PC-3 (cell line): Measurements from ENCODE around the gene FAF2. TPM values are rescaled to one million over a fixed set of nuclear protein-coding genes. Genes with fewer than 3 reads are reported as not detected.
A peak's percentile ranks its signal among the peaks of the same experiment; 100 is the strongest.

ENCODE experiments used
- ATAC-seq: fragments of 200-7000 bp; cut with Tn5 transposase; 2 replicates; pipeline ENCODE4 v1.9.1; 2020; ENCODE audit warnings: mild to moderate bottlenecking, moderate library complexity
- Bru-seq: library from RNA; stranded (reverse); fragments of 400-500 nt; gene quantifications from one replicate; lab custom pipeline; 2021; lab: Mats Ljungman, UMichigan
- BruChase-seq, 2 experiments: library from RNA; stranded (reverse); fragments of 400-500 nt; gene quantifications; one replicate each; lab custom pipeline; 2021; lab: Mats Ljungman, UMichigan
- BruUV-seq: library from RNA; stranded (reverse); fragments of 400-500 nt; replicated peaks from 2 replicates; lab custom pipeline; 2021; lab: Mats Ljungman, UMichigan
- CTCF ChIA-PET: fragments of 300-600 bp; sonication (Branson Sonifier 250); formaldehyde crosslinking; loops from one replicate; lab custom pipeline; 2022; ENCODE audit warnings: antibody characterized with exemption; lab: Charles Lee
- POLR2A ChIA-PET: fragments of 300-600 bp; sonication (Branson Sonifier 250); formaldehyde crosslinking; loops from one replicate; lab custom pipeline; 2022; ENCODE audit warnings: antibody characterized with exemption; ENCODE audit not compliant: unreplicated experiment; lab: Charles Lee
- DNase-seq: peaks from one replicate; pipeline ENCODE4 v3.0.0-alpha.2; 2015
- H2AFZ ChIP-seq: fragments of 300-600 bp; sonication (generic); 2 replicates; pipeline ENCODE4 v1.6.0; 2016; ENCODE audit warnings: antibody characterized with exemption, low read length
- H3F3A ChIP-seq: fragments of 300-600 bp; sonication (generic); one replicate; pipeline ENCODE4 v1.6.0; 2017; ENCODE audit warnings: antibody characterized with exemption, low read length, control low read depth, mild to moderate bottlenecking; ENCODE audit not compliant: unreplicated experiment
- H3K27ac ChIP-seq: fragments of 300-600 bp; sonication (generic); 2 replicates; pipeline ENCODE4 v1.5.1; 2016; ENCODE audit warnings: mild to moderate bottlenecking, low read length
- H3K27me3 ChIP-seq: fragments of 300-600 bp; sonication (generic); 2 replicates; pipeline ENCODE4 v1.6.1; 2016; ENCODE audit warnings: low read length, mixed read lengths
- H3K36me3 ChIP-seq: fragments of 300-600 bp; sonication (generic); 2 replicates; pipeline ENCODE4 v1.6.1; 2016; ENCODE audit warnings: low read depth, mixed run types, low read length, mixed read lengths
- H3K4me1 ChIP-seq: fragments of 300-600 bp; sonication (generic); 2 replicates; pipeline ENCODE4 v1.5.1; 2016; ENCODE audit warnings: low read length; ENCODE audit not compliant: insufficient read depth
- H3K4me2 ChIP-seq: fragments of 300-600 bp; sonication (generic); 2 replicates; pipeline ENCODE4 v1.6.0; 2016; ENCODE audit warnings: low read length
- H3K4me3 ChIP-seq: fragments of 300-600 bp; sonication (generic); 2 replicates; pipeline ENCODE4 v1.5.1; 2016; ENCODE audit warnings: mild to moderate bottlenecking, low read length, mixed read lengths
- H3K79me2 ChIP-seq: fragments of 300-600 bp; sonication (generic); 2 replicates; pipeline ENCODE4 v1.6.1; 2017; ENCODE audit warnings: low read length, mixed read lengths
- H3K9ac ChIP-seq: fragments of 300-600 bp; sonication (generic); 2 replicates; pipeline ENCODE4 v1.6.0; 2016; ENCODE audit warnings: mild to moderate bottlenecking, low read length
- H3K9me2 ChIP-seq: fragments of 300-600 bp; sonication (generic); replicated peaks from 2 replicates; pipeline ENCODE4 v1.6.1; 2016; ENCODE audit warnings: mixed run types, low read length, mixed read lengths
- H3K9me3 ChIP-seq: fragments of 300-600 bp; sonication (generic); 2 replicates; pipeline ENCODE4 v1.6.1; 2016; ENCODE audit warnings: low read length, mixed read lengths
- H4K20me1 ChIP-seq: fragments of 300-600 bp; sonication (generic); 2 replicates; pipeline ENCODE4 v1.6.1; 2016; ENCODE audit warnings: low read length, mixed read lengths
- CTCF ChIP-seq: fragments of 300-600 bp; sonication (generic); conservative IDR thresholded peaks from 2 replicates; pipeline ENCODE4 v1.5.1; 2017; ENCODE audit warnings: antibody characterized with exemption, low read depth, mild to moderate bottlenecking, low read length
- EZH2 ChIP-seq: fragments of 300-600 bp; sonication (generic); IDR thresholded peaks from one replicate; pipeline ENCODE4 v1.6.1; 2017; ENCODE audit warnings: antibody characterized with exemption, mild to moderate bottlenecking, low read length; ENCODE audit not compliant: unreplicated experiment
- EZH2phosphoT487 ChIP-seq: fragments of 300-600 bp; sonication (generic); IDR thresholded peaks from 2 replicates; pipeline ENCODE4 v1.6.1; 2018; ENCODE audit warnings: mild to moderate bottlenecking, antibody characterized with exemption, low read length, borderline replicate concordance
- intact Hi-C: fragments of 100-400 bp; cut with micrococcal nuclease; formaldehyde crosslinking; loops from 2 replicates; pipeline ENCODE4 v1.9.0; 2023
- long read RNA-seq: library from polyadenylated mRNA; unstranded; transcript quantifications from one replicate; pipeline ENCODE4 v2.0.0, GENCODE V29; 2021; ENCODE audit not compliant: unreplicated experiment
- total RNA-seq: library from RNA; depleted of rRNA; stranded (reverse); fragments of >200 nt; gene quantifications from 2 replicates; pipeline ENCODE4 v1.2.3, GENCODE V29; 2014; rRNA removed

FAF2 gene
- total RNA-seq (51.4 TPM in 2 replicates), Bru-seq, nascent RNA (percentile 92 among the genes with signal in this experiment), BruChase-seq, experiment 1, labeled RNA remaining after a 6-hour chase (percentile 95 among the genes with signal in this experiment), BruChase-seq, experiment 2, labeled RNA remaining after a 2-hour chase (percentile 93 among the genes with signal in this experiment)
- long read RNA-seq, full-length matches to known transcripts, result 103 of 201 reads
- long read RNA-seq, partial matches to known transcripts, result 78 of 201 reads
- long read RNA-seq, other reads (novel, unspliced or antisense), result 20 of 201 reads

GRCh38 chr5:176447978-176448608 is at the start of gene FAF2:
Gene FAF2 (plus strand): TSS chr5:176448385. CDS start chr5:176448408, 23 bp downstream.
- ATAC-seq, result peak; percentile 94
- CTCF ChIA-PET, result interaction anchor here (0.5 to 1.2 kb wide), 11 partner anchors 11 to 1579 kb away, joined by 3 to 14 read pairs (median 5); partner anchors contain the start of genes GRK6 and RNF44
- H3K4me2 ChIP-seq, result peak within 1 kb of the TSS; percentile 94
- peaks cover 54% of the 10 kb centered on the region for H3K79me2 ChIP-seq
- peak; percentile 99 for DNase-seq
- no peak for TF ChIP-seq EZH2phosphoT487
- TF ChIP-seq CTCF, result peak; percentile 96
- POLR2A ChIA-PET, result interaction anchor here (0.6 to 1.0 kb wide), 6 partner anchors 9 to 199 kb away, joined by 3 to 9 read pairs (median 4); partner anchors contain the start of genes RNF44 and TSPAN17
- no peaks in the 10 kb centered on the region for H3K9me3 ChIP-seq
- H3F3A ChIP-seq, result no peaks in the 10 kb centered on the region
- H3K27me3 ChIP-seq, result no peaks in the 10 kb centered on the region
- peak within 1 kb of the TSS; percentile 88 for H3K4me3 ChIP-seq
- H4K20me1 ChIP-seq, result peaks cover 6% of the 10 kb centered on the region; the same call in 1 of the 2 replicates
- H3K4me1 ChIP-seq, result peaks cover 15% of the 10 kb centered on the region
- H3K36me3 ChIP-seq, result no peaks in the 10 kb centered on the region
- no TSS peak for BruUV-seq
- peak within 1 kb of the TSS; percentile 96 for H2AFZ ChIP-seq
- no peaks in the 10 kb centered on the region for H3K9me2 ChIP-seq
- peak within 1 kb of the TSS; percentile 97 for H3K9ac ChIP-seq
- intact Hi-C loops, result loop anchor here (1.0 to 2.0 kb wide), 5 partner anchors 9 to 89 kb away; partner anchors contain the start of genes CLTB, HIGD2A, NOP16 and RNF44
- H3K27ac ChIP-seq, result peak within 1 kb of the TSS; percentile 79

- DNase-seq, result peak; percentile 56
- no peak overlapping the region for H3K9ac ChIP-seq
- H2AFZ ChIP-seq, result no peak overlapping the region
- TF ChIP-seq CTCF, result no peak
- TF ChIP-seq EZH2, result no peak
- TF ChIP-seq EZH2phosphoT487, result no peak
- H3K9me2 ChIP-seq, result no peaks in the 10 kb centered on the region
- H3K4me3 ChIP-seq, result no peak overlapping the region
- peaks cover 25% of the 10 kb centered on the region for H3K4me1 ChIP-seq
- no peaks in the 10 kb centered on the region for H3K27me3 ChIP-seq
- H3K27ac ChIP-seq, result no peak overlapping the region
- H3F3A ChIP-seq, result no peaks in the 10 kb centered on the region
- ChIA-PET CTCF (no interaction called here), POLR2A (no interaction called here)
- H3K9me3 ChIP-seq, result no peaks in the 10 kb centered on the region
- ATAC-seq, result peak; percentile 82
- H3K4me2 ChIP-seq, result peak overlapping the region; percentile 15; the same call in 1 of the 2 replicates
- 0 out of 2 replicates have a peak, but pooled peaks cover 3% of the 10 kb centered on the region for H3K79me2 ChIP-seq
- H3K36me3 ChIP-seq, result peaks cover 5% of the 10 kb centered on the region
- no TSS peak for BruUV-seq
- intact Hi-C loops, result no loop called here
- H4K20me1 ChIP-seq, result no peaks in the 10 kb centered on the region
These were observed 47.6 kb upstream of the FAF2 start for GRCh38 chr5:176400382-176401156.
